Upper lobe of right lung (tissue), 1 donor: ENCODE measurements around the gene EFNA5. TPM values are rescaled to one million over a fixed set of nuclear protein-coding genes. Genes with fewer than 3 reads are reported as not detected.
A peak's percentile ranks its signal among the peaks of the same experiment; 100 is the strongest.

Experiments used
- ATAC-seq: fragments of 200-7000 bp; cut with Tn5 transposase; one replicate; pipeline ENCODE4 v1.9.1; 2020; ENCODE audit warnings: mild to moderate bottlenecking, moderate library complexity
- DNase-seq: peaks from one replicate; pipeline ENCODE4 v3.0.0-alpha.2; 2020
- H3K27ac ChIP-seq: fragments of 200-600 bp; one replicate; pipeline ENCODE4 v1.8.0; 2022
- H3K27me3 ChIP-seq: fragments of 200-600 bp; one replicate; pipeline ENCODE4 v1.8.0; 2022; ENCODE audit warnings: mild to moderate bottlenecking
- H3K36me3 ChIP-seq: fragments of 200-600 bp; one replicate; pipeline ENCODE4 v1.8.0; 2022
- H3K4me1 ChIP-seq: fragments of 200-600 bp; one replicate; pipeline ENCODE4 v1.8.0; 2022
- H3K4me3 ChIP-seq: fragments of 200-600 bp; one replicate; pipeline ENCODE4 v1.8.0; 2022; ENCODE audit warnings: mild to moderate bottlenecking
- H3K9me3 ChIP-seq: fragments of 200-600 bp; one replicate; pipeline ENCODE4 v1.8.0; 2022
- intact Hi-C: fragments of 100-400 bp; cut with DNase I; formaldehyde crosslinking; loops from one replicate; pipeline ENCODE4 v1.11.0; 2022
- total RNA-seq: library from RNA; stranded (reverse); fragmentation: NEBNext Ultra II Directional; extraction: Animal tissue kit (Norgen Biotek cat#: 25700); gene quantifications from one replicate; pipeline ENCODE4 v1.2.1, GENCODE V29; 2021
- TF ChIP-seq, protein P1 (sequence below): fragments of 200-600 bp; IDR thresholded peaks from one replicate; pipeline ENCODE4 v1.8.0; 2022; ENCODE audit warnings: antibody characterized with exemption
- donor health status: DM: no; HTN: yes; CAD: no; lungs with severe emphysema.

EFNA5 gene
- total RNA-seq, 1 donor from 2014 or later: 12.0 TPM

DNA sequence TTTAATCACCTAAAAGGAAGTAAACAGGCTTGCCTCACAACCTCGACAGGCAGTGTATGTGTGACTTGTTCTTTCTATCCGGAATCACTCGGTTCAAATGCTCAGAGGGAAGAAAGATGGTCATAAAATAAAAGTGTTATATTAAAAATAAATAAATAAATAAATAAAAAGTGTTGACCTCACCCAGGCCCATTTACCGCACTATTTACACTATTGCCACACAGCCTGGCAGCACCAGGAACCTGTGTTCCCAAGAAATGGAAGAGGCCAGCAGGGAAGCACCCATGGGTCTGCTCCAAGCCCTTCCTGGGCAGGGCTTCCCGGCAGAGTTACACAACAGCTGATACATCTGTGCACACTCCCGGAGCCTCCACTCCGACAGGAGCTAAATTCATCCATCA is 127.9 kb downstream of the EFNA5 start:
- TF ChIP-seq, protein P1, sequence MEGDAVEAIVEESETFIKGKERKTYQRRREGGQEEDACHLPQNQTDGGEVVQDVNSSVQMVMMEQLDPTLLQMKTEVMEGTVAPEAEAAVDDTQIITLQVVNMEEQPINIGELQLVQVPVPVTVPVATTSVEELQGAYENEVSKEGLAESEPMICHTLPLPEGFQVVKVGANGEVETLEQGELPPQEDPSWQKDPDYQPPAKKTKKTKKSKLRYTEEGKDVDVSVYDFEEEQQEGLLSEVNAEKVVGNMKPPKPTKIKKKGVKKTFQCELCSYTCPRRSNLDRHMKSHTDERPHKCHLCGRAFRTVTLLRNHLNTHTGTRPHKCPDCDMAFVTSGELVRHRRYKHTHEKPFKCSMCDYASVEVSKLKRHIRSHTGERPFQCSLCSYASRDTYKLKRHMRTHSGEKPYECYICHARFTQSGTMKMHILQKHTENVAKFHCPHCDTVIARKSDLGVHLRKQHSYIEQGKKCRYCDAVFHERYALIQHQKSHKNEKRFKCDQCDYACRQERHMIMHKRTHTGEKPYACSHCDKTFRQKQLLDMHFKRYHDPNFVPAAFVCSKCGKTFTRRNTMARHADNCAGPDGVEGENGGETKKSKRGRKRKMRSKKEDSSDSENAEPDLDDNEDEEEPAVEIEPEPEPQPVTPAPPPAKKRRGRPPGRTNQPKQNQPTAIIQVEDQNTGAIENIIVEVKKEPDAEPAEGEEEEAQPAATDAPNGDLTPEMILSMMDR: no peak
- ATAC-seq (peak; percentile 88), DNase-seq (peak; percentile 73)
- Histone ChIP-seq H3K36me3 (no peaks in the 10 kb centered on the region), H3K27me3 (no peaks in the 10 kb centered on the region), H3K4me1 (peaks cover 6% of the 10 kb centered on the region), H3K27ac (peak overlapping the region; percentile 34), H3K4me3 (no peak overlapping the region), H3K9me3 (no peaks in the 10 kb centered on the region)
- intact Hi-C loops: no loop called here

DNA sequence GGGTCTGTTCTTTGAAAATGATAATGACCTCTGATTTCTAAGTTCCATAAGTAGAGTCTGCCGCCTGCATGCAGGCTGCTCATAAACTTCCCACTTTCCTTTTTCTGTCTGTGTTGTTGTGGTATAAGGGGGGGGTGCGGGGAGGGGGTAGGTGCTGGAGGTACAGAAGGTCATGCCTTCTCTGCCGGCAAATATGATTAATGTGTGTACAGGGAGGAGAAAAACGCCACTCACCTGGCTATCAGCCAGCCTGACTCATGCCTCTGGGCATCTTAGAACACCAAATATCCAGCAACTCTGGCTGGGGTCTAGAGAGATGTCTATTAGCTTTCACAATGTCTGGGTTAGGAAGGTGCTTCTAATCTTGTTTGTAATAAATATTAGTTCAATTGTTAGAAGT is 128.3 kb downstream of the EFNA5 start:
- no peaks in the 10 kb centered on the region for H3K9me3 ChIP-seq
- DNase-seq (peak; percentile 82), ATAC-seq (peak; percentile 80)
- H3K27me3 ChIP-seq: no peaks in the 10 kb centered on the region
- peak overlapping the region; percentile 34 for H3K27ac ChIP-seq
- no peaks in the 10 kb centered on the region for H3K36me3 ChIP-seq
- peaks cover 6% of the 10 kb centered on the region for H3K4me1 ChIP-seq
- no peak overlapping the region for H3K4me3 ChIP-seq
- intact Hi-C loops: no loop called here
- TF ChIP-seq, protein P1: no peak

DNA sequence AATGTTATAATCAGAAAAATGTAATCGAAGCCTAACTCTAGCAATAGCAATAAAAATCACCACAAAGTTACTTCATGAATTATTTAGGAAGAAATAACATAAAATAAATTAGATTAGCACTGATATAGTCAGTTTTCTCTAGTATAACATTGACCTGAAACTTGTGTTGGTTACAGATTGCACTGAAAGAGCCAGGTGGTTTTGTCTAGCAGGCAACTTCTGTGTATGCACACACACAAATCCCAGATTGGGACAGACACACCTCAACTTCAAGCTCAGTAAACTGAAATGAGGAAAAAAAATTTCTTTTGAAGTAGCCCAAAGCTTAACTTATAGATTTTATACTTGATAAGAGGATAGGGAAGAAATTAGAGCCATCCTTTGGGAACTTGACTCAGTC is 129.3 kb downstream of the EFNA5 start:
- TF ChIP-seq, protein P1: no peak
- intact Hi-C loops: no loop called here
- no peaks in the 10 kb centered on the region for H3K27me3 ChIP-seq
- no peaks in the 10 kb centered on the region for H3K36me3 ChIP-seq
- H3K4me3 ChIP-seq: no peak overlapping the region
- no peak overlapping the region for H3K27ac ChIP-seq
- DNase-seq: no peak
- H3K9me3 ChIP-seq: no peaks in the 10 kb centered on the region
- peaks cover 6% of the 10 kb centered on the region for H3K4me1 ChIP-seq
- no peak for ATAC-seq

DNA sequence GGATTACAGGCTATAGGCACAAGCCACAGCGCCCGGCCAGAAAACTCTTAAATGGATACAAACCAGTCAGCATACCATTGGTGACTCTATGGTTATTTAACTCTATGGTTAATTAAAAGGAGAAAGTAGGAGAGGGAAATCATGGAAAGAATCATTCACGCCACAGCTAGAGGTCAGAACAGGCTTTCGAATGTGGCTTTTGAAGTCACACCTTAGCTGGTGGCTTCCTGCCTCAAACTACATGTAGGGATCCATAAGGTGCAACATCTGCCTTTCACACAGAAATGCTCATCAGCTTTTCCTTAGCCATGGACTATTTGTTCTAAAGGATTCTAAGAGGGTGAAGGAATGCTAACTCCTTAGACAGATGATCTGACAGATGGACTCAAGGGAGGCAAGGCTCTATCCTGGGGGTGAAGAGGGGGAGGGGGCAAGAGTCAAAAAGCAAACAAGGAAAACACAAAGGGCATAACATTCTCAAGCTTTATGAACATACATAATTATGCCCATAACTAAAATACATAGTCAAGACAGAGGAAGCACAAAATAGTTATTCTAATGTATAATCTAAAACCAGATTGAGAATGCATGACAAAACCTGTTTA is 130.9 kb downstream of the EFNA5 start:
- H3K27ac ChIP-seq: no peak overlapping the region
- ATAC-seq (no peak), DNase-seq (no peak)
- intact Hi-C loops: no loop called here
- no peaks in the 10 kb centered on the region for H3K9me3 ChIP-seq
- no peaks in the 10 kb centered on the region for H3K36me3 ChIP-seq
- no peaks in the 10 kb centered on the region for H3K27me3 ChIP-seq
- TF ChIP-seq, protein P1: no peak
- no peak overlapping the region for H3K4me3 ChIP-seq
- H3K4me1 ChIP-seq: peaks cover 6% of the 10 kb centered on the region

DNA sequence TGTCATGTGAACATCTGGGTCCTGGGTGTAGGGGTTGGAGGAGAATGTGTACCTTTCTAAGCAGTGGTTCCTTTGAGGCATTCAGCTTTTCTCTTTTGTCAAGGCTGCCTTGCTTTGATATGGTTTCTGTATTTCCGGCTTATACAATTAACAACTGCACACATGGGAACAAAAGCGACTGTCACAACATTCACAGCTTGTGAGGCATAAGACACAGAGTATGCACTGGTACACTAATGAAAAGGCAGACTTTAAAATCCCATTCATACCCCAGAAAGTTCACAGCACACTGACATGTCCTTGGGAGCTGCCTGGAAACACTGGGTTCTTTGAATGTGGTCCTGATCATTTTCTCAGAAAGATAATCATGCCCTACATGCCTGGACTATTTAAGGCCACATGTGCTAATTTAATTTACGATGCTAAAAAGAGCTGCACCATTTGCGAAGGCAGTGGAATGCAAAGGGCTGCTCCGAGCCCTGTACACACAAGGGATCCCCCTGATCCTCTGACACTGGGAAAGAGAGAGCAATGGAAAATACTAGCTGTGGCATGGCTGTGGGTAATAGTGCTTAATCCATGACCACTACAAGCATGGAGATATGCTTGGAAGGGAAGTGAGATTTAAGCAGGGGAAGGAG is 131.8 kb downstream of the EFNA5 start:
- intact Hi-C loops: no loop called here
- H3K4me1 ChIP-seq: peaks cover 6% of the 10 kb centered on the region
- no peak overlapping the region for H3K27ac ChIP-seq
- H3K27me3 ChIP-seq: no peaks in the 10 kb centered on the region
- H3K4me3 ChIP-seq: no peak overlapping the region
- DNase-seq (no peak), ATAC-seq (no peak)
- TF ChIP-seq, protein P1: no peak
- no peaks in the 10 kb centered on the region for H3K9me3 ChIP-seq
- H3K36me3 ChIP-seq: no peaks in the 10 kb centered on the region
